Right lobe of liver (tissue), 4 donors: ENCODE results near the gene ASMT.

Experiments used
- CTCF ChIP-seq, 4 donors: fragments of 200-600 bp in 3 of 4; fragments of 450-650 bp in 1 of 4; IDR thresholded peaks; one replicate each; pipeline versions ENCODE4 v1.5.1 to v1.8.0; 2016 to 2022; ENCODE audit warnings: antibody characterized with exemption in 4 of 4, mild to moderate bottlenecking in 2 of 4
- POLR2A ChIP-seq: fragments of 450-650 bp; IDR thresholded peaks from one replicate; pipeline ENCODE4 v1.6.1; 2017; ENCODE audit warnings: antibody characterized with exemption, mild to moderate bottlenecking
- donor health status: DM: no; HTN: no; CAD: no.
- donor health status: DM: no; HTN: no; CAD: no.
- donor health status: DM: no; HTN: yes; CAD: no.

DNA sequence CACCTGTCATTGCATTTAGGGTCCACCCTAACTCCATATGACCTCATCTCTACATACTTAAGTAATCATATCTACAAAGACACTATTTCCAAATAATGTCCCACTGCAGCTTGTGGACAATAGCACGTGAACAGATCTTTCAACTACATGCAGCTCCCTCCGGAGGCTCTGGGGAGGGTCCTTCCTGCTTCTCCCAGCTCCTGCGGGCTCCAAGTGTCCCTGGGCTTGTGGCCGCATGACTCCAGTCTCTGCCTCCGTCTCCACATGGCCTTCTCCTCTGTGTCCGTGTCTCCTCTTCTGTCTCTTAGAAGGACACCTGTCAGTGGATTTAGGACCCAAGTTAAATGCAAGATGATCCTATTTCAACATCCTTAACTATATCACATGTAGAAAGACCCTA lies 52.7 kb downstream of the ASMT start:
- TF ChIP-seq CTCF (IDR thresholded peaks at IDR 0.05) (no peak), POLR2A (no peak)
